ENCODE measurements around the gene VPS26B. TPM values are rescaled to one million over a fixed set of nuclear protein-coding genes. Genes with fewer than 3 reads are reported as not detected.

The VPS26B gene
- total RNA-seq, 1 donor from 2014 or later = 37.2 TPM

- DNase-seq (no peak), ATAC-seq (no peak)
- intact Hi-C loops (cut with DNase I) = no loop called here
- H3K36me3 ChIP-seq = peaks cover 92% of the 10 kb centered on the region
- no peaks in the 10 kb centered on the region for H3K4me1 ChIP-seq
- H3K4me3 ChIP-seq = no peak overlapping the region
- no peaks in the 10 kb centered on the region for H3K9me3 ChIP-seq
- H3K27ac ChIP-seq = no peak overlapping the region
- no peak for TF ChIP-seq CTCF (IDR thresholded peaks at IDR 0.05)
- H3K27me3 ChIP-seq = no peaks in the 10 kb centered on the region
These were observed 19.4 kb downstream of the VPS26B start for GRCh38 chr11:134243913-134244312.

- Histone ChIP-seq H3K36me3 (peaks cover 92% of the 10 kb centered on the region), H3K27ac (no peak overlapping the region), H3K4me1 (no peaks in the 10 kb centered on the region), H3K27me3 (no peaks in the 10 kb centered on the region), H3K9me3 (no peaks in the 10 kb centered on the region), H3K4me3 (no peak overlapping the region)
- DNase-seq (no peak), ATAC-seq (peak; percentile 41)
- intact Hi-C loops (cut with DNase I) = no loop called here
- peak; percentile 35 for TF ChIP-seq CTCF (IDR thresholded peaks at IDR 0.05)
These were observed 20.1 kb downstream of the VPS26B start for GRCh38 chr11:134244593-134244992.

- Histone ChIP-seq H3K9me3 (no peaks in the 10 kb centered on the region), H3K27ac (no peak overlapping the region), H3K4me3 (no peak overlapping the region), H3K36me3 (peaks cover 92% of the 10 kb centered on the region), H3K4me1 (no peaks in the 10 kb centered on the region), H3K27me3 (no peaks in the 10 kb centered on the region)
- intact Hi-C loops (cut with DNase I) = no loop called here
- TF ChIP-seq CTCF (IDR thresholded peaks at IDR 0.05) = no peak
- DNase-seq (no peak), ATAC-seq (no peak)
These were observed 21.0 kb downstream of the VPS26B start for GRCh38 chr11:134245434-134245833.

GRCh38 chr11:134246100-134246499 lies 21.6 kb downstream of the VPS26B start:
- Histone ChIP-seq H3K27me3 (no peaks in the 10 kb centered on the region), H3K4me1 (peaks cover under 1% of the 10 kb centered on the region), H3K4me3 (no peak overlapping the region), H3K36me3 (peaks cover 96% of the 10 kb centered on the region), H3K27ac (no peak overlapping the region), H3K9me3 (no peaks in the 10 kb centered on the region)
- ATAC-seq (no peak), DNase-seq (no peak)
- intact Hi-C loops (cut with DNase I) = no loop called here
- no peak for TF ChIP-seq CTCF (IDR thresholded peaks at IDR 0.05)

GRCh38 chr11:134246678-134247077 lies 22.2 kb downstream of the VPS26B start:
- intact Hi-C loops (cut with DNase I) = no loop called here
- no peaks in the 10 kb centered on the region for H3K27me3 ChIP-seq
- ATAC-seq (no peak), DNase-seq (no peak)
- no peak for TF ChIP-seq CTCF (IDR thresholded peaks at IDR 0.05)
- H3K27ac ChIP-seq = no peak overlapping the region
- peaks cover 95% of the 10 kb centered on the region for H3K36me3 ChIP-seq
- H3K4me1 ChIP-seq = peaks cover 6% of the 10 kb centered on the region
- no peak overlapping the region for H3K4me3 ChIP-seq
- no peaks in the 10 kb centered on the region for H3K9me3 ChIP-seq

- ATAC-seq = no peak
- no peak for DNase-seq
- peaks cover 75% of the 10 kb centered on the region for H3K36me3 ChIP-seq
- no peak overlapping the region for H3K27ac ChIP-seq
- H3K4me3 ChIP-seq = no peak overlapping the region
- peaks cover 16% of the 10 kb centered on the region for H3K4me1 ChIP-seq
- intact Hi-C loops (cut with DNase I) = no loop called here
- H3K27me3 ChIP-seq = no peaks in the 10 kb centered on the region
- H3K9me3 ChIP-seq = no peaks in the 10 kb centered on the region
- TF ChIP-seq CTCF (IDR thresholded peaks at IDR 0.05) = no peak
These were observed 24.5 kb downstream of the VPS26B start for GRCh38 chr11:134248910-134249480.
